ENCODE data around the gene PRPH. TPM values are rescaled to one million over a fixed set of nuclear protein-coding genes. Genes with fewer than 3 reads are reported as not detected.

The PRPH gene
- total RNA-seq, 1 donor from 2014 or later: 0.38 TPM

- Mint-ChIP-seq H3K27ac (no peak overlapping the region), H3K36me3 (no peaks in the 10 kb centered on the region), H3K9me3 (no peaks in the 10 kb centered on the region), H3K4me1 (peaks cover 8% of the 10 kb centered on the region), H3K27me3 (ENCODE audit: low read depth) (peaks cover 73% of the 10 kb centered on the region), H3K4me3 (no peak overlapping the region)
- TF ChIP-seq, protein P1, sequence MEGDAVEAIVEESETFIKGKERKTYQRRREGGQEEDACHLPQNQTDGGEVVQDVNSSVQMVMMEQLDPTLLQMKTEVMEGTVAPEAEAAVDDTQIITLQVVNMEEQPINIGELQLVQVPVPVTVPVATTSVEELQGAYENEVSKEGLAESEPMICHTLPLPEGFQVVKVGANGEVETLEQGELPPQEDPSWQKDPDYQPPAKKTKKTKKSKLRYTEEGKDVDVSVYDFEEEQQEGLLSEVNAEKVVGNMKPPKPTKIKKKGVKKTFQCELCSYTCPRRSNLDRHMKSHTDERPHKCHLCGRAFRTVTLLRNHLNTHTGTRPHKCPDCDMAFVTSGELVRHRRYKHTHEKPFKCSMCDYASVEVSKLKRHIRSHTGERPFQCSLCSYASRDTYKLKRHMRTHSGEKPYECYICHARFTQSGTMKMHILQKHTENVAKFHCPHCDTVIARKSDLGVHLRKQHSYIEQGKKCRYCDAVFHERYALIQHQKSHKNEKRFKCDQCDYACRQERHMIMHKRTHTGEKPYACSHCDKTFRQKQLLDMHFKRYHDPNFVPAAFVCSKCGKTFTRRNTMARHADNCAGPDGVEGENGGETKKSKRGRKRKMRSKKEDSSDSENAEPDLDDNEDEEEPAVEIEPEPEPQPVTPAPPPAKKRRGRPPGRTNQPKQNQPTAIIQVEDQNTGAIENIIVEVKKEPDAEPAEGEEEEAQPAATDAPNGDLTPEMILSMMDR (IDR thresholded peaks at IDR 0.05; ENCODE audit: unreplicated experiment): no peak
- no peak for DNase-seq (ENCODE audit: low spot score in 2 of 2, unreplicated experiment in 2 of 2)
These were observed 2.3 kb upstream of the PRPH start for GRCh38 chr12:49292729-49293055.

GRCh38 chr12:49293056-49293956 is 1.6 kb upstream of the PRPH start:
- H3K9me3 Mint-ChIP-seq: no peaks in the 10 kb centered on the region
- H3K27me3 Mint-ChIP-seq (ENCODE audit: low read depth): peaks cover 74% of the 10 kb centered on the region
- H3K27ac Mint-ChIP-seq: no peak overlapping the region
- TF ChIP-seq, protein P1 (IDR thresholded peaks at IDR 0.05; ENCODE audit: unreplicated experiment): no peak
- DNase-seq (ENCODE audit: low spot score in 2 of 2, unreplicated experiment in 2 of 2): no peak
- H3K36me3 Mint-ChIP-seq: no peaks in the 10 kb centered on the region
- H3K4me1 Mint-ChIP-seq: peaks cover 8% of the 10 kb centered on the region
- H3K4me3 Mint-ChIP-seq: no peak overlapping the region

DNA sequence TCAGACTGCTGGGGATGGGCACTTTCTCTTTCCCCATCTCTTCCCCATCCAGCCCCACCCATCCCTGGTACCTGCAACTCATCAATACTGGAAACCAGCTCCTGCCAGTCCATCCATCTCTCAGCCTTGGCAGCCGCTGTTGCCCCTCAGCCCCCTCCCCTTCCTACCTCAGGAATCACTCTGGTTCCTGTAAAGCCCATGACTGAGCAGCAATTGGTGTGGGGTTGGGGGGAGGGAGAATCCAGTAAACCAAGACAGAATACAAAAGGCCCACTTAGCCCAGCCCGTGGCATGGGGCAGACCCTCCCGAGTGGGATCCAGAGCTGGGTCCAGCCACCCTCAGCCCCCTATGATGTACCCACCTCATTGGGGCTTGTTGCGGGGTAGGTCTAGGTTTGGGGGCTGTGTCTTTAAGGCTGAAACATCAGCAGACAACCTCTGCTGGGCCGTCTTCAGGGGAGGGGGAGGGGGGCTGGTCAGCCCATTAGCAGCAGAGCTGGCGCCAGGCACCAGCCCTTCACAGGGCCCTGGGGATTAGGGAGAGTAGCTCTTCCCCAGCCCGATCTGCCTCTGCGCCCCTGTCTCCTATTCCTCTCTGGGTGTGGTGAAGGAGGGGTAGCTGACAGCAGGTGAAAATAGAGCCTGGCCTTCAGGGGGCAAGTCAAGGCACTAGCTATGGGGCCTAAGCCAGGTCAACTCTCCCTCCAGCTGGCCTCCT is 702 bp upstream of the PRPH start:
- Mint-ChIP-seq H3K27me3 (ENCODE audit: low read depth) (peaks cover 83% of the 10 kb centered on the region), H3K27ac (no peak overlapping the region), H3K4me3 (no peak overlapping the region)

DNA sequence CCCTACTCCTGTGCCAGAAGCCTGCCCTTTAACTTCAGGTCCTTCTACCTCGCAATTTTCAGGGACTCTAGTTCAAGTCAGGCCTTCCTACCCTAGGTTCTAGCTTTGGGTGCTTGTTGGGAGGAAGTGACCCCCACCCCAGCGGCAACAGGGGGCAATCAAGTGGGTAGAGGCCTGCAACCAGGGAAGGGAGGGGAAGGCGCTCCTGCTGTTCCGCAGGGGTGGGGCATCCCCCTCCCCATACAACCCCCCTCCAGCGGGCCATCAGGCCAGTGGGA is 204 bp upstream of the PRPH start:
- H3K27me3 Mint-ChIP-seq (ENCODE audit: low read depth): peaks cover 87% of the 10 kb centered on the region
- TF ChIP-seq, protein P1 (IDR thresholded peaks at IDR 0.05; ENCODE audit: unreplicated experiment): no peak
- no peak overlapping the region for H3K4me3 Mint-ChIP-seq
- H3K4me1 Mint-ChIP-seq: peaks cover 8% of the 10 kb centered on the region
- H3K9me3 Mint-ChIP-seq: no peaks in the 10 kb centered on the region
- no peak overlapping the region for H3K27ac Mint-ChIP-seq
- no peaks in the 10 kb centered on the region for H3K36me3 Mint-ChIP-seq
- DNase-seq (ENCODE audit: low spot score in 2 of 2, unreplicated experiment in 2 of 2): no peak

More for the DNA sequence above, 702 bp upstream of the PRPH start:
- peaks cover 8% of the 10 kb centered on the region for H3K4me1 Mint-ChIP-seq
- no peaks in the 10 kb centered on the region for H3K36me3 Mint-ChIP-seq
- TF ChIP-seq, protein P1 (IDR thresholded peaks at IDR 0.05; ENCODE audit: unreplicated experiment): no peak
- no peaks in the 10 kb centered on the region for H3K9me3 Mint-ChIP-seq
- DNase-seq (ENCODE audit: low spot score in 2 of 2, unreplicated experiment in 2 of 2): no peak

DNA sequence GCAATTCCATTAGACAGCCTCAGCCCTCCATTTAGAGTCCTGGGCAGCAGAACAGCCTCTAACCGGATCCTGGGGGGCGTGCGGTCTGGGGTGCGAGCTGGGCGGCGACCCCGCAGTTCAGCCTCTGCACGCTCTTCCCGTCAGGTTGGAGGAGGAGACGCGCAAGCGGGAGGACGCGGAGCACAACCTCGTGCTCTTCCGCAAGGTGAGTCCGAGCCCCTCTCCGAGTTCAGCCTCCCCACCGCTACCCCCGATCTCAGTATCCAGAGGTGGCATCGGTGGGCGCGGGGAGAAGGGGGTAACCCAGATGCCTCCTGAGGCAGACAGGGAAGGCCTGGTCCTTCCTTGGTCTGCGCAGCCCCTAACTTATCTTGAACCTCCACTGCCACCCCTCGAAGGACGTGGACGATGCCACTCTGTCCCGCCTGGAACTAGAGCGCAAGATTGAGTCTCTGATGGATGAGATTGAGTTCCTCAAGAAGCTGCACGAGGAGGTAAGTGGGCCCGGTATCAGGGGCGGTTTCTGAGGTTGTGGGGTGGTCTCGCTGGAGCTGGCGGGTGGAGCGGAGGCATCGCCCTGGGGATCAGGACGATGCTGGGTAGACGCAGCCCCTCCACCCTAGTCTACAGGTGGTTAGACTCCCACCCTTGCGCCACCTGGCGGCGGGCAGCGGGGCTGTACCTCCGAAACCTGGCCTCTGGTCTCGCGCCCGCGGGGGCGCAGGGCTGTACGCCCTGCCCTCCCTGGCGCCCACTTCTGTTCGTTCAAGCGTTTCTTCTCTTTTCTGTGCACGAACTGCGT is 1.3 kb downstream of the PRPH start:
- TF ChIP-seq, protein P1 (IDR thresholded peaks at IDR 0.05; ENCODE audit: unreplicated experiment): peak; percentile 92
- no peak overlapping the region for H3K27ac Mint-ChIP-seq
- peak overlapping the region; percentile 56 for H3K4me3 Mint-ChIP-seq
- peak; percentile 48 to 76 for DNase-seq (ENCODE audit: low spot score in 2 of 2, unreplicated experiment in 2 of 2)
- H3K4me1 Mint-ChIP-seq: peaks cover 8% of the 10 kb centered on the region
- peaks cover 88% of the 10 kb centered on the region for H3K27me3 Mint-ChIP-seq (ENCODE audit: low read depth)
- H3K36me3 Mint-ChIP-seq: no peaks in the 10 kb centered on the region
- no peaks in the 10 kb centered on the region for H3K9me3 Mint-ChIP-seq

Data from mesothelial cell of epicardium (in vitro differentiated cells).